Small intestine (tissue), 7 donors: Measurements from ENCODE around the gene CCNT2. TPM values are rescaled to one million over a fixed set of nuclear protein-coding genes. Genes with fewer than 3 reads are reported as not detected.
A peak's percentile ranks its signal among the peaks of the same experiment; 100 is the strongest.

Source experiments
- DNase-seq, 2 donors: peaks; one replicate each; pipeline versions ENCODE4 v3.0.0 to v3.0.0-alpha.2; 2013
- FAIRE-seq: peaks from 2 replicates; lab custom pipeline; 2012; peaks lifted over from hg19 to GRCh38; lab: Jason Lieb, UNC
- H3K27ac ChIP-seq, 3 donors: one replicate each; pipeline ENCODE4 v1.5.1; 2013; ENCODE audit warnings: low read length in 2 of 3, mild to moderate bottlenecking in 2 of 3, control low read depth in 1 of 3, inconsistent platforms in 1 of 3, low read depth in 1 of 3, moderate library complexity in 1 of 3
- H3K27me3 ChIP-seq, 3 donors: one replicate each; pipeline ENCODE4 v1.6.1; 2013; ENCODE audit warnings: low read length in 3 of 3, inconsistent platforms in 1 of 3; ENCODE audit not compliant: control insufficient read depth in 3 of 3, insufficient read depth in 3 of 3
- H3K36me3 ChIP-seq, 3 donors: one replicate each; pipeline ENCODE4 v1.6.1; 2013; ENCODE audit warnings: low read length in 3 of 3, inconsistent platforms in 1 of 3, low read depth in 1 of 3, mild to moderate bottlenecking in 1 of 3, moderate library complexity in 1 of 3; ENCODE audit not compliant: control insufficient read depth in 3 of 3, insufficient read depth in 2 of 3
- H3K4me1 ChIP-seq, 3 donors: one replicate each; pipeline ENCODE4 v1.6.1; 2013; ENCODE audit warnings: low read length in 2 of 3, inconsistent platforms in 1 of 3, low read depth in 1 of 3, mild to moderate bottlenecking in 1 of 3, moderate library complexity in 1 of 3; ENCODE audit not compliant: control insufficient read depth in 3 of 3, insufficient read depth in 2 of 3
- H3K4me3 ChIP-seq, 3 donors: one replicate each; pipeline ENCODE4 v1.5.1; 2013; ENCODE audit warnings: low read length in 3 of 3, control low read depth in 1 of 3, inconsistent platforms in 1 of 3, low read depth in 1 of 3, mild to moderate bottlenecking in 1 of 3, moderate library complexity in 1 of 3
- H3K9me3 ChIP-seq, 2 donors: one replicate each; pipeline ENCODE4 v1.6.1; 2013; ENCODE audit warnings: low read depth in 1 of 2, low read length in 1 of 2; ENCODE audit not compliant: control insufficient read depth in 2 of 2, insufficient read depth in 1 of 2
- WGBS, 3 donors: extraction: QIAGEN DNeasy Blood & Tissue Kit; methylation state at CpG; one replicate each; pipeline ENCODE4 v1.1.7; 2013; 5-methylcytosine and 5-hydroxymethylcytosine counted together
- polyA plus RNA-seq, 4 donors: library from polyadenylated mRNA; stranded (reverse) in 3 of 4; unstranded in 1 of 4; fragments of 200-250 nt in 3 of 4; fragments of 120-200 nt in 1 of 4; gene quantifications; one replicate each; pipeline versions ENCODE4 v1.2.1 to v1.2.3, GENCODE V29; 2013
- donor health status: healthy with polysubstance abuse.
- donor health status: control.
- donor health status: control.
- donor health status: Bipolar disorder and iron deficiency.
- donor health status: healthy.

Gene CCNT2
- polyA plus RNA-seq, 4 donors: 5.4 to 41.5 (median 9.3) TPM

DNA sequence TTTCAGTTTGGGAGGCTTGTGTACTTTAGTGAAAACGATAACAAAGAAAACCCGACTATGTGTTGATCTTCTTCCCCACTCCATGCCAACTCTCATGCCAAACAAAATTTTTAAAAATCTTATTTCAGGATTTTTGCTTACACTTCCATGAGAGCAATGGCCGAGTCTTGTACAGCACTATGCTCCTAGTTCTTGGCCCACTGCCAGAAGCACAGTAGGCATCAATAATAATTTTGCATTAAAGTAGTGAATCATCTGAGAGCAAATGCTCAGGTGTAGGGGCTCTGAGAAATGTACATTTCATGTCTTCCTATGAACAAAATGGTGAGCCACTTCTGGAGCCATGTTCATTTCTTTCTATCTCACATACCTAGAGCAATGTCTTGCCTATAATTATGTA, 66.4 kb downstream of the CCNT2 start:
- Histone ChIP-seq H3K27me3 (peaks cover 0 to 4% (median 0%) of the 10 kb centered on the region in 3 donors), H3K4me3 (no peak overlapping the region), H3K27ac (no peak overlapping the region), H3K36me3 (no peaks in the 10 kb centered on the region), H3K4me1 (no peaks in the 10 kb centered on the region), H3K9me3 (no peaks in the 10 kb centered on the region)
- 85 to 90% (median 89%) methylated on average over 3 of the region's 3 CpGs for WGBS, 3 donors
- FAIRE-seq: no peak
- no peak for DNase-seq

DNA sequence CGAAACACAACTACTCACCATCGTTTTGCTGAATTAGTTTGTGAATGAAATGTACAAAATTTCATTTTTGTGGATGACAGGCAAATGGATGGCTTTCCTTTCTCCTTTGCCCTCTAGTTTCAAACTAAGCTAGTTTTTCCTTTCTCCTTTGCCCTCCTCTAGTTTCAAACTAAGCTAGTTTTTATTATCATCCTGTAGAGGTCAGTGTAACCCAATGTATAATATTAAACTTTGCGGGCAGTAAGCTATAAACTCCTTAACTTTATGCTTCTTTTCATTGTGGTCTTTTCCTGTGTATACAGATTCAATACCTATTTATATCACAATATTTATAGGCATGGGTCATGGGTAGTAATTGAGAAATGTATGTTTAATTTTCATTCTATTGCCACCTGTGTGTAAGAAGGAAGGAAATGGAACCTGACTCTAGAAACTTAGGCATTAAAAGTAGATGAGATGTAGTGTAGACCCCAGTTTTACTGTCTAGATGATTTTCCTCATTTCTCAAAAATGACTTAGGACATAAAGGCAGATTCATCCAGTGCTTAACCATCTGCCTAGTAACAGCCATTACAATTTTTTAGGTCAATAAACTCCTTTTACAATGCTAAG, 70.5 kb downstream of the CCNT2 start:
- DNase-seq (peak; percentile 31 to 41), FAIRE-seq (no peak)
- no peak overlapping the region for H3K27ac ChIP-seq
- no peaks in the 10 kb centered on the region for H3K36me3 ChIP-seq
- H3K4me3 ChIP-seq: no peak overlapping the region
- peaks cover 0 to 4% (median 0%) of the 10 kb centered on the region in 3 donors for H3K27me3 ChIP-seq
- H3K4me1 ChIP-seq: no peaks in the 10 kb centered on the region
- no peaks in the 10 kb centered on the region for H3K9me3 ChIP-seq
- WGBS, 3 donors: 21 to 26% (median 25%) methylated on average over 3 of the region's 3 CpGs

DNA sequence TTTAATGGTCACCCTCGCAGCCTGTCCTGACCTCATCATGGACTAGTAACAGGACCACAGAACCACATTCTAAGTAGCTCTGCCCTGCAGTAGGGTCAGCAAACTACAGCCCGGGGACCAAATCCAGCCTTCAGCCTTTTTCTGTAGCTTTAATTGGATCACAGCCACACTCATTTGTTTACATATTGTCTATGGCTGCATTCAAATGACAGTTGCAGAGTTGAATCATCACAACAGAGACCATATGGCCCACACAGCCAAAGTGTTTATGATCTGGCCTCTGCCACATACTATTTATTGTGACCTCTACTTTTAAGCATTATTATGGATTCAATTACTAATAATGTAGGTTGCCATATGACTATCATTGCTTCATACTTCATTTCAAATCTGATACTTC, 80.9 kb downstream of the CCNT2 start:
- no peak for FAIRE-seq
- 64 to 89% (median 88%) methylated on average over 2 of the region's 2 CpGs for WGBS, 3 donors
- H3K4me3 ChIP-seq: no peak overlapping the region

DNA sequence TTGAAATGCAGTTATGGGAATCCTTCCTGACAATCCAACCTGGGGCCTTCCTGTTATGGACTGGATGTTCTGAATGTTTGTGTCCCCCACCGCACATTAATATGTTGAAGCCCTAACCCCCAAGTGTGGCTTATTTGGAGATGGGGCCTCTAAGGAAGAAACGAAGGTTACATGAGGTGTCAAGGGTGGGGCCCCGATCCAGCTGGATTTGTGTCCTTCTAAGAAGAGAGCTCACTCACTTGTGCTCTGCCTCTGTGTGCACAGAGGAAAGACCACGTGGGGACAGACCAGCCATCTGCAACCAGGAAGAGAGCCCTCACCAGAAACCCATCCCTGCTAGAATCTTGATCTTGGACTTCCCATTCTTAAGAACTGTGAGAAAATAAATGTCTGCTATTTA, 84.2 kb downstream of the CCNT2 start:
- 86 to 89% (median 87%) methylated on average over 4 of the region's 4 CpGs for WGBS, 3 donors
- FAIRE-seq: no peak
- Histone ChIP-seq H3K4me3 (no peak overlapping the region), H3K27ac (no peak overlapping the region), H3K36me3 (no peaks in the 10 kb centered on the region), H3K27me3 (peaks cover 0 to 8% (median 0%) of the 10 kb centered on the region in 3 donors), H3K9me3 (no peaks in the 10 kb centered on the region), H3K4me1 (peaks cover 0 to 2% (median 0%) of the 10 kb centered on the region in 3 donors)
- no peak for DNase-seq

More for the DNA sequence above, 80.9 kb downstream of the CCNT2 start:
- H3K27me3 ChIP-seq: peaks cover 0 to 2% (median 0%) of the 10 kb centered on the region in 3 donors
- no peaks in the 10 kb centered on the region for H3K36me3 ChIP-seq
- no peak for DNase-seq
- H3K4me1 ChIP-seq: peaks cover 0 to 2% (median 0%) of the 10 kb centered on the region in 3 donors
- H3K27ac ChIP-seq: no peak overlapping the region
- H3K9me3 ChIP-seq: no peaks in the 10 kb centered on the region

DNA sequence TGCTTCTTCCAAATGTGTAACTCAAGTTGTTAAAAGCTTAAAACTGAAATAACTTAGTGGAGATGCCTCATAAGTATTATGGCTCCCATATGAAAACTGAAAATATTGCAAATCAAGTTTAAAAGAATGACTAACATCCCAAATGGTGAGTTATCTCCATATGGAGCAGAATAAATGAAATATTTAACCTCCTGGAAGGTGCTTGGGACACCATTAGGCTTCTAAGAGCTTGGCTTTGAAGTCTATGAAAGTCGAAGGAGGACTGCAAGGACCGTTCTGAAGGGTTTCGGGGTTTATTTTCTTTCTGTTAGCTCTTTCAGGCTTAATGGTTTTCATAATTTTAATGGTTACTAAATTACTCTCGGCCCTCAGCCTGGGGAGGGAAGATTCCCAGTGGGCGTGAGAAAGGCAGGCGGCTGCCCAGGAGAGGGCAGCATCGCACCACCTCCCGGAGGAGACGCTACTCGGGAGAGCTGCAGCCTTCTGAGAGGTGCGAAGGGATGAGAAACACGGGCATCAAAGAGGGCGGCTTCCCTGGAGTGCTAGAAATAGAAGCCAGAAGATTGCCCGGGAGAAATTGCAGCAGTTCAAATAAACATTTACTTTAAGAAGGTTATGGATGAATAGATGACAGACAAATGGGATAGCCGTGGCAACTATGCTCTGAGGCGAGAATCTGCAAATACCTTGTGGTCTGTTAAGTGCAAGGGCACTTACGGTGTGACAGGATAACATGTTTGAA, 85.6 kb downstream of the CCNT2 start:
- H3K27ac ChIP-seq: no peak overlapping the region
- H3K36me3 ChIP-seq: no peaks in the 10 kb centered on the region
- FAIRE-seq: no peak
- DNase-seq: peak; percentile 68 to 81
- H3K9me3 ChIP-seq: no peaks in the 10 kb centered on the region
- H3K4me3 ChIP-seq: no peak overlapping the region
- H3K27me3 ChIP-seq: peaks cover 0 to 8% (median 0%) of the 10 kb centered on the region in 3 donors
- H3K4me1 ChIP-seq: peaks cover 0 to 2% (median 0%) of the 10 kb centered on the region in 3 donors
- WGBS, 3 donors: 9 to 13% (median 10%) methylated on average over 17 of the region's 17 CpGs

- Histone ChIP-seq H3K4me1 (no peaks in the 10 kb centered on the region), H3K27me3 (peaks cover 0 to 8% (median 0%) of the 10 kb centered on the region in 3 donors), H3K4me3 (no peak overlapping the region), H3K27ac (no peak overlapping the region), H3K36me3 (no peaks in the 10 kb centered on the region), H3K9me3 (no peaks in the 10 kb centered on the region)
- WGBS, 3 donors: 65 to 69% (median 67%) methylated on average over 3 of the region's 3 CpGs
- no peak for FAIRE-seq
- no peak for DNase-seq
Measured at GRCh38 chr2:135005753-135006152, 87.1 kb downstream of the CCNT2 start.

Other genes with a start within 250 kb of the CCNT2 start
- gene TMEM163, start 199.8 kb upstream of the CCNT2 start, polyA plus RNA-seq: under 1 TPM; 0.13 to 0.57 (median 0.38) TPM
- gene ACMSD, start 80.2 kb upstream of the CCNT2 start, polyA plus RNA-seq: under 1 TPM in 1 of 4 donors, not detected in 3; 0.46 TPM
- under 1 TPM in 1 of 4 donors, not detected in 3; 0.03 TPM for gene MAP3K19, start 128.6 kb downstream of the CCNT2 start, polyA plus RNA-seq
- gene RAB3GAP1, start 133.5 kb downstream of the CCNT2 start, polyA plus RNA-seq: 10 to 100 TPM; 15.1 to 42.9 (median 17.0) TPM